Upper lobe of left lung (tissue), 6 donors: ENCODE results near the gene CAND2. TPM values are rescaled to one million over a fixed set of nuclear protein-coding genes. Genes with fewer than 3 reads are reported as not detected.

Experiments
- ATAC-seq, 2 donors: fragments of 200-7000 bp; cut with Tn5 transposase; one replicate each; pipeline ENCODE4 v1.9.1; 2022; ENCODE audit warnings: mild to moderate bottlenecking in 2 of 2, moderate library complexity in 2 of 2; ENCODE audit not compliant: low FRiP score in 2 of 2
- DNase-seq, 2 donors: peaks; one replicate each; pipeline ENCODE4 v3.0.0-alpha.2; 2019 to 2020
- H3K27ac ChIP-seq, 4 donors: fragments of 200-600 bp; sonication (generic); one replicate each; pipeline ENCODE4 v1.5.1; 2016 to 2019
- H3K27me3 ChIP-seq, 4 donors: fragments of 200-600 bp; sonication (generic); one replicate each; pipeline ENCODE4 v1.5.1; 2017 to 2019
- H3K36me3 ChIP-seq, 4 donors: fragments of 200-600 bp; sonication (generic); one replicate each; pipeline ENCODE4 v1.5.1; 2016 to 2019
- H3K4me1 ChIP-seq, 4 donors: fragments of 200-600 bp; sonication (generic); one replicate each; pipeline ENCODE4 v1.5.1; 2018 to 2019
- H3K4me3 ChIP-seq, 4 donors: fragments of 200-600 bp; sonication (generic); one replicate each; pipeline ENCODE4 v1.5.1; 2017 to 2019; ENCODE audit warnings: mild to moderate bottlenecking in 2 of 4, moderate library complexity in 1 of 4
- H3K9me3 ChIP-seq, 4 donors: fragments of 200-600 bp; sonication (generic); one replicate each; pipeline ENCODE4 v1.5.1; 2018 to 2019
- CTCF ChIP-seq, 6 experiments: fragments of 450-650 bp in 4 of 6; fragments of 200-600 bp in 2 of 6; sonication (generic) in 2 of 6; IDR thresholded peaks; one replicate each; pipeline ENCODE4 v1.5.1; 2016 to 2019; ENCODE audit warnings: antibody characterized with exemption in 6 of 6
- EP300 ChIP-seq, 4 donors: sonication (generic); formaldehyde crosslinking; IDR thresholded peaks; one replicate each; pipeline ENCODE4 v1.5.1; 2017; ENCODE audit warnings: antibody characterized with exemption in 4 of 4, control low read depth in 2 of 4
- POLR2A ChIP-seq, 4 donors: fragments of 450-650 bp; IDR thresholded peaks; one replicate each; pipeline ENCODE4 v1.5.1; 2016 to 2017; ENCODE audit warnings: antibody characterized with exemption in 4 of 4, mild to moderate bottlenecking in 2 of 4
- POLR2AphosphoS5 ChIP-seq, 2 donors: sonication (generic); formaldehyde crosslinking; IDR thresholded peaks; one replicate each; pipeline ENCODE4 v1.5.1; 2017; ENCODE audit warnings: antibody characterized with exemption in 2 of 2
- WGBS, 2 donors: methylation state at CpG; one replicate each; pipeline ENCODE4 v1.1.5; 2017 to 2018; 5-methylcytosine and 5-hydroxymethylcytosine counted together
- total RNA-seq, 6 donors: library from RNA; depleted of rRNA in 4 of 6; stranded (reverse); fragments of >200 nt in 4 of 6; gene quantifications; one replicate each; pipeline versions ENCODE4 v1.1.0 to v1.2.1, GENCODE V29; 2016 to 2021
- donor health status: DM: no; HTN: no; CAD: no; lungs with moderate emphysema.
- donor health status: DM: no; HTN: yes; CAD: no; lungs with severe emphysema.

CAND2 gene
- total RNA-seq, 6 donors from 2014 or later: 2.3 to 7.3 (median 5.0) TPM

GRCh38 chr3:12755754-12756153 lies 40.7 kb upstream of the CAND2 start:
- no peaks in the 10 kb centered on the region for H3K9me3 ChIP-seq
- peaks cover 9 to 15% (median 11%) of the 10 kb centered on the region in 4 donors for H3K4me1 ChIP-seq
- H3K4me3 ChIP-seq: no peak overlapping the region
- WGBS, 2 donors: 48 to 58% methylated on average over 6 of the region's 6 CpGs
- TF ChIP-seq CTCF (IDR thresholded peaks at IDR 0.05) (no peak), POLR2AphosphoS5 (IDR thresholded peaks at IDR 0.05) (no peak), EP300 (IDR thresholded peaks at IDR 0.05) (no peak), POLR2A (IDR thresholded peaks at IDR 0.05) (no peak)
- ATAC-seq (no peak), DNase-seq (no peak)
- no peaks in the 10 kb centered on the region for H3K27me3 ChIP-seq
- H3K27ac ChIP-seq: no peak overlapping the region
- H3K36me3 ChIP-seq: no peaks in the 10 kb centered on the region

- TF ChIP-seq POLR2A (IDR thresholded peaks at IDR 0.05) (no peak), CTCF (IDR thresholded peaks at IDR 0.05) (no peak), POLR2AphosphoS5 (IDR thresholded peaks at IDR 0.05) (no peak), EP300 (IDR thresholded peaks at IDR 0.05) (no peak)
- ATAC-seq (no peak), DNase-seq (no peak)
- WGBS, 2 donors: 73 to 76% methylated on average over 4 of the region's 4 CpGs
- Histone ChIP-seq H3K27ac (no peak overlapping the region), H3K4me3 (no peak overlapping the region), H3K9me3 (no peaks in the 10 kb centered on the region), H3K27me3 (no peaks in the 10 kb centered on the region), H3K4me1 (peaks cover 9 to 15% (median 11%) of the 10 kb centered on the region in 4 donors), H3K36me3 (no peaks in the 10 kb centered on the region)
Measured at GRCh38 chr3:12756175-12756574, 40.3 kb upstream of the CAND2 start.

- ATAC-seq (no peak), DNase-seq (no peak)
- Histone ChIP-seq H3K27ac (no peak overlapping the region), H3K9me3 (no peaks in the 10 kb centered on the region), H3K4me3 (no peak overlapping the region), H3K36me3 (no peaks in the 10 kb centered on the region), H3K27me3 (no peaks in the 10 kb centered on the region), H3K4me1 (peaks cover 9 to 15% (median 11%) of the 10 kb centered on the region in 4 donors)
- 96 to 98% methylated on average over 3 of the region's 3 CpGs for WGBS, 2 donors
- TF ChIP-seq CTCF (IDR thresholded peaks at IDR 0.05) (no peak), POLR2AphosphoS5 (IDR thresholded peaks at IDR 0.05) (no peak), EP300 (IDR thresholded peaks at IDR 0.05) (no peak), POLR2A (IDR thresholded peaks at IDR 0.05) (no peak)
Measured at GRCh38 chr3:12756635-12757034, 39.8 kb upstream of the CAND2 start.

GRCh38 chr3:12758025-12758781 lies 38.3 kb upstream of the CAND2 start:
- peak; percentile 49 to 74 for ATAC-seq
- H3K27me3 ChIP-seq: no peaks in the 10 kb centered on the region
- 13 to 21% methylated on average over 2 to 5 of the region's 5 CpGs for WGBS, 2 donors
- TF ChIP-seq POLR2AphosphoS5 (IDR thresholded peaks at IDR 0.05) (no peak), EP300 (IDR thresholded peaks at IDR 0.05) (no peak)
- H3K4me1 ChIP-seq: peaks cover 9 to 15% (median 11%) of the 10 kb centered on the region in 4 donors
- H3K36me3 ChIP-seq: no peaks in the 10 kb centered on the region
- no peaks in the 10 kb centered on the region for H3K9me3 ChIP-seq
- H3K4me3 ChIP-seq: no peak overlapping the region
- DNase-seq: peak; percentile 45 to 73
- H3K27ac ChIP-seq: peak overlapping the region; percentile 67 to 84 (median 76)

GRCh38 chr3:12759097-12759679 lies 37.3 kb upstream of the CAND2 start, which contains the start of gene TMEM40:
Gene TMEM40, minus strand, starts transcription at chr3:12759259. Its CDS starts 9,427 bp downstream, at chr3:12749832.
- WGBS, 2 donors: 89 to 91% methylated on average over 9 to 10 of the region's 10 CpGs
- Histone ChIP-seq H3K27me3 (no peaks in the 10 kb centered on the region), H3K9me3 (no peaks in the 10 kb centered on the region), H3K4me3 (no peak within 1 kb of the TSS), H3K27ac (peak within 1 kb of the TSS; percentile 67 to 84 (median 76)), H3K4me1 (peaks cover 9 to 15% (median 11%) of the 10 kb centered on the region in 4 donors), H3K36me3 (no peaks in the 10 kb centered on the region)
- ATAC-seq: peak in 1 of 2 donors; percentile 21
- TF ChIP-seq POLR2A (IDR thresholded peaks at IDR 0.05) (no peak), POLR2AphosphoS5 (IDR thresholded peaks at IDR 0.05) (no peak)
- DNase-seq: peak in 1 of 2 donors; percentile 38
